Choroid plexus epithelial cell (primary cell): ENCODE data around the gene RUSC1.

ENCODE experiments used
- DNase-seq: peaks from one replicate; pipeline ENCODE4 v3.0.0-alpha.2; 2010; ENCODE audit warnings: low read depth
- H3K4me3 ChIP-seq: 2 replicates; pipeline ENCODE4 v1.5.1; 2011; ENCODE audit warnings: low read depth, mild to moderate bottlenecking, control low read depth, low read length, moderate library complexity
- CTCF ChIP-seq: conservative IDR thresholded peaks from 2 replicates; pipeline ENCODE4 v1.5.1; 2011; ENCODE audit warnings: low read depth, mild to moderate bottlenecking, control low read depth, inconsistent platforms, low read length, moderate library complexity

RUSC1 gene

GRCh38 chr1:155320661-155321617, at the start of gene RUSC1:
Gene RUSC1, plus strand, starts transcription at chr1:155320894. Its CDS starts 880 bp downstream, at chr1:155321774.
- no peak for TF ChIP-seq CTCF
- H3K4me3 ChIP-seq, result peak within 1 kb of the TSS; percentile 68
- DNase-seq, result peak; percentile 58

- H3K4me3 ChIP-seq, result peak overlapping the region; percentile 93
- TF ChIP-seq CTCF, result no peak
- DNase-seq, result peak; percentile 79
Observed at GRCh38 chr1:155272466-155273342, 48.0 kb upstream of the RUSC1 start.

GRCh38 chr1:155273343-155274245, 47.1 kb upstream of the RUSC1 start, which contains the start of gene CLK2:
Gene CLK2, minus strand, starts transcription at chr1:155273504. Its CDS starts 2,527 bp downstream, at chr1:155270977.
- TF ChIP-seq CTCF, result no peak
- DNase-seq, result peak; percentile 95
- peak within 1 kb of the TSS; percentile 93 for H3K4me3 ChIP-seq

GRCh38 chr1:155277070-155277901, 43.4 kb upstream of the RUSC1 start, which contains the start of gene HCN3:
Gene HCN3, plus strand, starts transcription at chr1:155277463. Its CDS starts 128 bp downstream, at chr1:155277591.
- peak; percentile 38 for TF ChIP-seq CTCF
- DNase-seq, result peak; percentile 97
- peak within 1 kb of the TSS; percentile 72 for H3K4me3 ChIP-seq

GRCh38 chr1:155277902-155278688, 42.6 kb upstream of the RUSC1 start:
- TF ChIP-seq CTCF, result peak; percentile 52
- peak overlapping the region; percentile 72 for H3K4me3 ChIP-seq
- DNase-seq, result peak; percentile 31
